K562 (cell line): Measurements from ENCODE around the gene PEX5L. TPM values are rescaled to one million over a fixed set of nuclear protein-coding genes. Genes with fewer than 3 reads are reported as not detected.

ENCODE experiments used
- ATAC-seq: fragments of 200-7000 bp; cut with Tn5 transposase; 3 replicates; pipeline ENCODE4 v1.9.1; 2020; ENCODE audit warnings: moderate library complexity
- BruUV-seq: library from RNA; stranded (reverse); fragments of 400-500 nt; replicated peaks from 2 replicates; lab custom pipeline; 2021; lab: Mats Ljungman, UMichigan
- CTCF ChIA-PET: fragments of 300-600 bp; formaldehyde crosslinking; extraction: SDS; loops from one replicate; lab custom pipeline; 2021; ENCODE audit warnings: low intra/inter-chr PET ratio; lab: Yijun Ruan, JAX
- POLR2A ChIA-PET: fragments of 300-600, 350-650 bp; sonication (Branson Sonifier 250); formaldehyde crosslinking; extraction: SDS; loops from one replicate; lab custom pipeline; 2021; ENCODE audit warnings: antibody characterized with exemption, inconsistent platforms; lab: Yijun Ruan, JAX
- DNase-seq, 4 experiments: peaks; one replicate each; pipeline versions ENCODE4 v3.0.0 to v3.0.0-alpha.2; 2011 to 2018; ENCODE audit warnings: low spot score in 3 of 4, mixed read lengths in 3 of 4; ENCODE audit errors: extremely low read depth in 1 of 4
- FAIRE-seq: peaks from 2 replicates; lab custom pipeline; 2011; peaks lifted over from hg19 to GRCh38; lab: Jason Lieb, UNC
- H2AFZ ChIP-seq: 2 replicates; pipeline ENCODE4 v1.6.0; 2011; ENCODE audit warnings: low read depth, low read length, control low read depth, inconsistent platforms
- H3K27ac ChIP-seq: fragments of 200-600 bp; 3 replicates; pipeline ENCODE4 v1.8.0; 2011; ENCODE audit warnings: low read depth, mild to moderate bottlenecking, control low read depth, inconsistent platforms, low read length, moderate library complexity, mixed read lengths; ENCODE audit errors: extremely low read depth
- H3K27me3 ChIP-seq, 2 experiments: fragments of 300-600 bp in 1 of 2; 2 replicates in 1 of 2; 3 replicates in 1 of 2; pipeline versions ENCODE4 v1.6.0 to v1.8.0; 2011; ENCODE audit warnings: inconsistent platforms in 2 of 2, low read length in 2 of 2, mild to moderate bottlenecking in 1 of 2, mixed read lengths in 1 of 2, moderate library complexity in 1 of 2; ENCODE audit not compliant: control insufficient read depth in 2 of 2, insufficient read depth in 2 of 2
- H3K36me3 ChIP-seq: fragments of 300-600 bp; 3 replicates; pipeline ENCODE4 v1.8.0; 2011; ENCODE audit warnings: mild to moderate bottlenecking, low read length, inconsistent platforms; ENCODE audit not compliant: control insufficient read depth, insufficient read depth
- H3K4me1 ChIP-seq, 2 experiments: fragments of 200-600 bp in 1 of 2; replicated peaks in 1 of 2; 2 replicates in 1 of 2; 3 replicates in 1 of 2; pipeline versions ENCODE4 v1.5.1 to v1.8.0; 2011; ENCODE audit warnings: inconsistent platforms in 2 of 2, low read length in 2 of 2, mild to moderate bottlenecking in 1 of 2, mixed read lengths in 1 of 2, moderate library complexity in 1 of 2; ENCODE audit not compliant: control insufficient read depth in 2 of 2, insufficient read depth in 2 of 2
- H3K4me2 ChIP-seq: 2 replicates; pipeline ENCODE4 v1.6.1; 2011; ENCODE audit warnings: low read length, control low read depth, inconsistent platforms, mixed read lengths; ENCODE audit not compliant: insufficient read depth
- H3K4me3 ChIP-seq: fragments of 200-600 bp; sonication (generic), shearing (Covaris generic); 2 replicates; pipeline ENCODE4 v1.5.1; 2016; ENCODE audit warnings: control low read depth, inconsistent platforms
- H3K79me2 ChIP-seq: fragments of 200-600 bp; 3 replicates; pipeline ENCODE4 v1.8.0; 2011; ENCODE audit warnings: low read length, inconsistent platforms; ENCODE audit not compliant: control insufficient read depth, insufficient read depth
- H3K9ac ChIP-seq, 2 experiments: 2 replicates each; pipeline versions ENCODE4 v1.6.0 to v1.6.1; 2011; ENCODE audit warnings: low read depth in 2 of 2, low read length in 2 of 2, control low read depth in 1 of 2, inconsistent platforms in 1 of 2, mild to moderate bottlenecking in 1 of 2, mixed read lengths in 1 of 2; ENCODE audit not compliant: insufficient read depth in 1 of 2
- H3K9me1 ChIP-seq: one replicate; pipeline ENCODE4 v1.6.0; 2011; ENCODE audit warnings: inconsistent platforms, mild to moderate bottlenecking, low read length, moderate library complexity; ENCODE audit not compliant: control insufficient read depth, insufficient read depth
- H3K9me3 ChIP-seq: replicated peaks from 2 replicates; pipeline ENCODE4 v1.5.1; 2011; ENCODE audit warnings: low read depth, low read length, inconsistent platforms; ENCODE audit not compliant: control insufficient read depth, insufficient read depth
- H4K20me1 ChIP-seq: replicated peaks from 2 replicates; pipeline ENCODE4 v1.6.1; 2011; ENCODE audit warnings: low read length, inconsistent platforms, mixed read lengths; ENCODE audit not compliant: control insufficient read depth, insufficient read depth
- FIP1L1 ChIP-seq: fragments of 200-400 bp; formaldehyde crosslinking; IDR thresholded peaks from 2 replicates; pipeline ENCODE4 v1.6.1; 2018; ENCODE audit warnings: mild to moderate bottlenecking, low read depth, low read length; ENCODE audit not compliant: poor library complexity, severe bottlenecking
- MAFF ChIP-seq: IDR thresholded peaks from 2 replicates; pipeline ENCODE4 v1.6.1; 2012; ENCODE audit warnings: low read length, improper control_type of control experiment
- SIN3B ChIP-seq: fragments of 450-650 bp; IDR thresholded peaks from 2 replicates; pipeline ENCODE4 v1.6.1; 2017; ENCODE audit warnings: low read depth, mild to moderate bottlenecking, moderate library complexity
- SUPT5H ChIP-seq: fragments of 450-650 bp; IDR thresholded peaks from 2 replicates; pipeline ENCODE4 v1.6.1; 2016
- WGBS: fragments of 100-300 bp; shearing (Covaris generic); methylation state at CpG from one replicate; pipeline ENCODE4 v1.1.6; 2016; ENCODE audit warnings: low coverage, mixed read lengths; ENCODE audit not compliant: insufficient coverage; ENCODE audit errors: missing lambda C conversion rate; 5-methylcytosine and 5-hydroxymethylcytosine counted together
- in situ Hi-C: fragments of 300-500 bp; cut with MboI; formaldehyde crosslinking; loops from 4 replicates; pipeline ENCODE4 v1.15.0; 2018; ENCODE audit warnings: inconsistent platforms, mixed read lengths
- intact Hi-C: fragments of 100-400 bp; cut with micrococcal nuclease; formaldehyde crosslinking; loops from 2 replicates; pipeline ENCODE4 v1.14.2; 2022
- polyA plus RNA-seq, 8 experiments: library from polyadenylated mRNA; depleted of rRNA in 4 of 8; stranded (reverse) in 5 of 8; unstranded in 3 of 8; fragments of >200 nt; fragmentation: Nextera tagmentation in 2 of 8; fragmentation: Illumina TruSeq in 1 of 8; extraction: Ambion mirVana in 2 of 8; extraction: Trizol in 1 of 8; gene quantifications; 2 replicates each; pipeline versions ENCODE4 v1.2.1 to v1.2.3, GENCODE V29; 2011 to 2014; ENCODE audit warnings: inconsistent platforms in 1 of 8, missing spikeins in 1 of 8
- total RNA-seq, 7 experiments: library from RNA; depleted of rRNA in 6 of 7; stranded (reverse); fragments of >200 nt in 6 of 7; fragmentation: Illumina TruSeq in 2 of 7; extraction: Trizol in 2 of 7; gene quantifications; 2 replicates each; pipeline versions ENCODE4 v1.2.1 to v1.2.3, GENCODE V29; 2011 to 2021; ENCODE audit warnings: low replicate concordance in 1 of 7
- TF ChIP-seq, protein P1 (sequence below): sonication (generic); formaldehyde crosslinking; IDR thresholded peaks from 2 replicates; pipeline ENCODE4 v1.8.0; 2022; ENCODE audit warnings: mild to moderate bottlenecking, missing genetic modification reagents
- TF ChIP-seq, protein P2 (sequence below): IDR thresholded peaks from 2 replicates; pipeline ENCODE4 v1.6.1; 2011; ENCODE audit warnings: borderline replicate concordance, low read depth, mild to moderate bottlenecking, moderate library complexity, low read length; ENCODE audit not compliant: insufficient read depth, poor library complexity, severe bottlenecking

PEX5L gene
- total and polyA plus RNA-seq, 9 of the 15 experiments (the other 6 are each of a cell fraction or from before 2014, with no cell fraction given): not detected

DNA sequence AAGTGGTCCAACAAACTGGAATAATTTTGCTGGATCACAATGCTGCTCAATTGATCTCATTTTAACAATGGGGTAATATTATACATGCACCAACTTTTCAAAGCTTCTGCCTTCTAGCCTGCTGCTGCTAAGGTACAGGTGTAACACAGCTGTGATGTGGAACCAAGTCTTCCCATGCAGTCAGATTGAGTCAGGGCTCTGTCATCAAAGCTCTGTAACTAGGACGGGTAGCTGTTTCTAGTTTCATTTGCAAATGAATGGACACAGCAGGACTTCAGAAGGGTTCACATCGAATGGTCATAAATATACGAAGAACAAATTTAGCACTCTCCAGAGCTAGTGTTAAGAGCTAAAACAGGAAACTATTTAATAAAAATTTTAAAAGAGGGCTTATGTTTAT, 194.7 kb downstream of the PEX5L start:
- intact Hi-C loops (no loop called here), in situ Hi-C loops (no loop called here)
- Histone ChIP-seq H3K4me1 (no peaks in the 10 kb centered on the region), H3K79me2 (no peaks in the 10 kb centered on the region), H3K27me3 (no peaks in the 10 kb centered on the region), H3K36me3 (no peaks in the 10 kb centered on the region), H3K9ac (no peak overlapping the region), H3K9me3 (no peaks in the 10 kb centered on the region), H2AFZ (no peak overlapping the region), H3K4me2 (no peak overlapping the region), H3K9me1 (no peaks in the 10 kb centered on the region), H4K20me1 (no peaks in the 10 kb centered on the region), H3K27ac (no peak overlapping the region), H3K4me3 (no peak overlapping the region)
- TF ChIP-seq, protein P1, sequence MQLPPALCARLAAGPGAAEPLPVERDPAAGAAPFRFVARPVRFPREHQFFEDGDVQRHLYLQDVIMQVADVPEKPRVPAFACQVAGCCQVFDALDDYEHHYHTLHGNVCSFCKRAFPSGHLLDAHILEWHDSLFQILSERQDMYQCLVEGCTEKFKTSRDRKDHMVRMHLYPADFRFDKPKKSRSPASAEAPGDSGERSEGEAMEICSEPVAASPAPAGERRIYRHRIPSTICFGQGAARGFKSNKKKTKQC (CRISPR knock-in tag): no peak
- ChIA-PET POLR2A (no interaction called here), CTCF (no interaction called here)
- no peak for FAIRE-seq
- ATAC-seq: no peak
- no peak for DNase-seq
- no TSS peak for BruUV-seq
- WGBS: 0% methylated on average over 3 of the region's 3 CpGs

DNA sequence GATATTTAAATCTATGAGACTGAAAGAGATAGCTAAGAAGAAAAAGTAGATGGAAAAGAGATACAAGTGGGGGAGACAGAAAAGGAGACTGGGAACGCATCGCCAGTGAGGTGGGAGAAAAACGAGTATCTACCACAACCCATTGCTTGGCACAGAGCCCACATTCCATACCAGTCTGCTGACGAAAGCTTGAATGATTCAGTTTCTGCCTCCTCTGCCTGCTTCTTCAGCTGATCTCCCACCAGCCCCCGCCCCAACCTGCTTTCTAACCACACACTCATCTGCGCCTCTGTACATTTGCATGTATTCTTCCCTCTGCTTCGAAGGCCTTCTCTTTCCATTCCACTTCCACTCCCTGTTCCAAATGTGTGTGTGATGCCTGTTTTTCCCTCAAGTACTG, 195.8 kb downstream of the PEX5L start:
- no peaks in the 10 kb centered on the region for H3K36me3 ChIP-seq
- H3K9ac ChIP-seq: no peak overlapping the region
- DNase-seq: no peak
- 3% methylated on average over 7 of the region's 7 CpGs for WGBS
- TF ChIP-seq, protein P2, sequence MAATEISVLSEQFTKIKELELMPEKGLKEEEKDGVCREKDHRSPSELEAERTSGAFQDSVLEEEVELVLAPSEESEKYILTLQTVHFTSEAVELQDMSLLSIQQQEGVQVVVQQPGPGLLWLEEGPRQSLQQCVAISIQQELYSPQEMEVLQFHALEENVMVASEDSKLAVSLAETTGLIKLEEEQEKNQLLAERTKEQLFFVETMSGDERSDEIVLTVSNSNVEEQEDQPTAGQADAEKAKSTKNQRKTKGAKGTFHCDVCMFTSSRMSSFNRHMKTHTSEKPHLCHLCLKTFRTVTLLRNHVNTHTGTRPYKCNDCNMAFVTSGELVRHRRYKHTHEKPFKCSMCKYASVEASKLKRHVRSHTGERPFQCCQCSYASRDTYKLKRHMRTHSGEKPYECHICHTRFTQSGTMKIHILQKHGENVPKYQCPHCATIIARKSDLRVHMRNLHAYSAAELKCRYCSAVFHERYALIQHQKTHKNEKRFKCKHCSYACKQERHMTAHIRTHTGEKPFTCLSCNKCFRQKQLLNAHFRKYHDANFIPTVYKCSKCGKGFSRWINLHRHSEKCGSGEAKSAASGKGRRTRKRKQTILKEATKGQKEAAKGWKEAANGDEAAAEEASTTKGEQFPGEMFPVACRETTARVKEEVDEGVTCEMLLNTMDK: no peak
- no peak for TF ChIP-seq SIN3B
- TF ChIP-seq FIP1L1: no peak
- no peak for TF ChIP-seq MAFF
- TF ChIP-seq SUPT5H: no peak
- no peak for ATAC-seq
- BruUV-seq: no TSS peak
- intact Hi-C loops (no loop called here), in situ Hi-C loops (no loop called here)
- no peak overlapping the region for H3K27ac ChIP-seq
- no peaks in the 10 kb centered on the region for H3K27me3 ChIP-seq
- H3K4me2 ChIP-seq: no peak overlapping the region
- H2AFZ ChIP-seq: no peak overlapping the region
- no peak overlapping the region for H3K4me3 ChIP-seq
- H3K79me2 ChIP-seq: no peaks in the 10 kb centered on the region
- CTCF ChIA-PET: no interaction called here
- H3K4me1 ChIP-seq: no peaks in the 10 kb centered on the region
- H3K9me3 ChIP-seq: no peaks in the 10 kb centered on the region
- POLR2A ChIA-PET: no interaction called here
- H3K9me1 ChIP-seq: no peaks in the 10 kb centered on the region
- no peak for FAIRE-seq
- no peaks in the 10 kb centered on the region for H4K20me1 ChIP-seq
